Occipital lobe (tissue), 2 donors: ENCODE measurements around the gene TRAPPC1. TPM values are rescaled to one million over a fixed set of nuclear protein-coding genes. Genes with fewer than 3 reads are reported as not detected.

Experiments
- DNase-seq: peaks from one replicate; lab custom pipeline; 2025; lab: John Stamatoyannopoulos, UW
- total RNA-seq: library from RNA; depleted of rRNA; stranded (reverse); fragments of >200 nt; gene quantifications from one replicate; pipeline ENCODE4 v1.2.3, GENCODE V29; 2014

TRAPPC1 gene
- total RNA-seq, 1 donor from 2014 or later, result 22.3 TPM

DNA sequence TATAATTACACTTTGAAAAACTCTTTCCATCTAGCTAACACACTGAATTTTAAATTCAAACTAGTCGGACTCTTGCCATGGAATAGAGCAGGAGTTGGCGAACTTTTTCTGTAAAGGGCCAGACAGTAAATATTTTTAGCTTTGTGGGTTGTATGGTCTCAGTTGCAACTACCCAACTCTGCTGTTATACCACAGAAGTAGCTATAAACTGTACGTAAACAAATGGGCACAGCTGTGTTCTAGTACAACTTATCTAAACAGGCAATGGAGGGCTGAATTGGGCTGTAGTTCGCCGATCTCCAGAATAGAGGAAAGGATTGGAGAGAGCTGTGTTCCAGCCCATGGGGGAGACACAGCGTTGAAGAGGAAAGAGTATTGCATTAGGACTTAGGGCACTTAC is 9.0 kb upstream of the TRAPPC1 start:
- DNase-seq, result no peak

DNA sequence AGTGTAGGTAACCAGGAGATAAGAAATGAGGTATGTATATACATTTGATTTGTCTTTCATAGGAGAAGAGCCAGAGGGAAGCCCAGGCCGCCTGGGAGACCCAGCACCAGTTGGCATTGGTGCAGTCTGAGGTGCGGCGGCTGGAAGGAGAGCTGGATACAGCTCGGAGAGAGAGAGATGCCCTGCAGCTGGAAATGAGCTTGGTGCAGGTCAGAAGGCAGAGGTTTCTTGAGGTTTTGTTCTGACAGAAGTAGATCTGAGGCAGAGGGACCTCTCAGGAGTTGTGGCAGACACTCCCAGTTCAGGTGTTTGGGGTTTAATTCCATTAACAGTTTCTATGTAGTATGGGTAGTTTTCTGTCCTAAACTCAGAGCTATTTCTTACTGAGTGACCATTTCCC is 8.3 kb upstream of the TRAPPC1 start:
- no peak for DNase-seq

GRCh38 chr17:7935859-7936258 is 4.1 kb upstream of the TRAPPC1 start:
- DNase-seq, result no peak

DNA sequence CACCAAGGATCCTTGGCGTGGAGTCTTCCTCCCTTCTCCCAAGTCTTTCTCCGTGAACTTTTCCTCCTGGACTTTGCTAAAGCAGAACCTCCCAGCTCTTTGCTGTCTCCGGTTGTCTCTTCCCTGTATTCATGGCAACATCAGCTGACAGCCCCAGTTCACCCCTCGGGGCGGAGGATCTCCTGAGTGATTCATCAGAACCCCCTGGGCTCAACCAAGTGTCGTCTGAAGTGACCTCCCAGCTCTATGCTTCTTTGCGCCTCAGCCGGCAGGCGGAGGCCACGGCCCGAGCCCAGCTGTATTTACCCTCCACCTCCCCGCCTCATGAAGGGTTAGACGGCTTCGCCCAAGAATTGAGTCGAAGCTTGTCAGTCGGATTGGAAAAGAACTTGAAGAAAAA is 1.2 kb upstream of the TRAPPC1 start:
- no peak for DNase-seq

- DNase-seq, result no peak
These were observed 741 bp upstream of the TRAPPC1 start for GRCh38 chr17:7932483-7932891.

DNA sequence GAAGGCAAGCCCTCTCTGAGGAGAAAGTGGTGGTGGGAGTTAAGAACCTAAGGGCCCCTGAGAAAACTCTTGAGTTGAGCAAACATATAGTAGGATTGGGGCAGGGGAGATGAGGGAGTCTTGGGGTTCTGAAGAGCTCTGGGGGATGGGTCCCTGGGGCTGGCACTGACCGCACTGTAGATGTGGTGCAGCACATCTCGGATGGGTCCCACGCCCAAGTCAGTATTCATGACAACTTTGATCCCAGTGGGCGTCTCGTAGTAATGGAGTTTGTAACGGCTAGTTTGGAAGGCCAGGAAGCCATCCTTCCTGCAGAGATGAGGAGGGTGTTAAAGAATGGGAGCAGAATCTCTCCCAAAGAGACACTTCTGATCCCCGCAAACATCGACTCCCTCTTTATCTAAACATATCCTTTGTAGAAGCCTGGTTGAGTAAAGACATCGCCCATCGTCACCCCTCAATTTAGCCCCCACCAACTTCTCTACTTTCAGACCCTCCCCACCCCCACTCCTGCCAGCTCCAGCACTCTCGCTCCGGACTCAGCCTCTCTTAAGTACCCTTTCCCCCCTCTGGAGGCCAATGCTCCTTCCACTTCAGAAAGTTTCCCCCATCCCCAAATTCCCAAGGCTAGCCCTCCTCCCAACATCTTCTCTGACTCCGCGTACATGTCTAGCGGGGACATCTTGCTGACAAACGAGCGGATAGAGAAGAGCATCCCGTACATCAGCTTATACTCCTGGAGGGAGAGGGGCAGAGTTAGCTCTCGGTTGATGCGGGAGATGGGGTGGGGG is 710 bp downstream of the TRAPPC1 start:
- no peak for DNase-seq

DNA sequence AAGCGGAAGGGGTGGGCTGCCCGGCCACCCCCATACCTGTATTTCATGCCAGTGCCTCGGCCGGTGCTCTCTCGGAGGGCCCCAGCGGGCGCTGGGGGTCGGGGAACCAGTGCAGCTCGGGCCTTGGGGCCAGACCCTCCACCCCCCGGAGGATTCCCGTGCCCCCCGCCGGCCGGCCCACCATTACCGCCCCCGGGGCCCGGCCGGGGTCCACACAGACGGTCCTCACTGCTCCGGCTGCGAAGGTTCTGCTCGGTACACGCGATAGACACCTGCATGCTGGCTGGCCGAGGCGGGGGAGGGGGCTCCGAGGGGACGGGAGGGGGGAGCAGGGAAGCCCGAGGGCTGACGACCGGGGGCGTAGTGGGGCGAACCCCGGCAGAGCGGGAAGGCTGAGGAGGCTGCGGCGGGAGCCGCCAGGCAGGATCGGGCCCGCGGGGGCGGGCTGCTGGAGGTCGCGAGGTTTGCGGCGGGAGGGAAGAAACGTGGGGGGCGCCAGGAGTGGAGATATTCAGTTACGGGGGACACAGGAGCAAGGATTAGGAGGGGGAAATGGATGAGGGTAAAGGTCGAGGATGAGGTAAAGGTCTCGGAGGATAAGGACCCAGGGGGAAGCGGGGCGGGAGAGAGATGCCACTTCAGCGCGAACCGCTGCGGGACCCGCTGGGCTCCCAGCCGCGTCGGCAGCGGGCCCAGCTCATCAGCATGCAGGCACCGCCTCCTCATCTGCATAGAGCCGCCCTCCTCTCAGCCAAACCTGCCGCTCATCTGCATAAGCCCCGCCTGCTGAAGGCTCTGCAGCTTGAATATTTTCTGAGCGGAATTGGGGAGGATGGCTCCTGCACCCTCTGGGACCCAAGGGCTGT is 2.4 kb downstream of the TRAPPC1 start, which contains the start of gene KCNAB3:
KCNAB3 (minus strand) TSS at position 699 of the 866 bp plus-strand sequence; CDS start at position 278, 421 bp downstream.
- DNase-seq, result peak; percentile 57

DNA sequence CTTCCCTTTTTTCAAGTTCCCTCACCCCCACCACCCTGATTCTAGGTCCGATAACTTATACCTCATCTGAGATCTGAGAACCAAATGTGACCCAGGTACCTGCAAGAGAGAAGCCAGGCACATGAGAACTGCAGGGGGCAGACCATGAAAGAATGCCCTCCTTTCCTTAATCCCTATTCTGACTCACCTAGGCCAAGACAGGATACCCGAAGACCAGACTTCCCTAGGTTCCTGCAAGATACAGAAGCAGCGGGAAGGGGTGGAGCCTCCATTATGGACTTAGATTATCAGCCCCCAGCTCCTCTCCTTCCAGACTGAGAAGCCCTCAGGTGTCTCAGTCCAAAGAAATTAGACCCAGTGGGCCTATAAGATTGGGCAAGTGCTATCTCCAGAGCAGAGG is 4.2 kb downstream of the TRAPPC1 start:
- no peak for DNase-seq

- DNase-seq, result peak; percentile 72
These were observed 8.7 kb downstream of the TRAPPC1 start for GRCh38 chr17:7922845-7923628.

DNA sequence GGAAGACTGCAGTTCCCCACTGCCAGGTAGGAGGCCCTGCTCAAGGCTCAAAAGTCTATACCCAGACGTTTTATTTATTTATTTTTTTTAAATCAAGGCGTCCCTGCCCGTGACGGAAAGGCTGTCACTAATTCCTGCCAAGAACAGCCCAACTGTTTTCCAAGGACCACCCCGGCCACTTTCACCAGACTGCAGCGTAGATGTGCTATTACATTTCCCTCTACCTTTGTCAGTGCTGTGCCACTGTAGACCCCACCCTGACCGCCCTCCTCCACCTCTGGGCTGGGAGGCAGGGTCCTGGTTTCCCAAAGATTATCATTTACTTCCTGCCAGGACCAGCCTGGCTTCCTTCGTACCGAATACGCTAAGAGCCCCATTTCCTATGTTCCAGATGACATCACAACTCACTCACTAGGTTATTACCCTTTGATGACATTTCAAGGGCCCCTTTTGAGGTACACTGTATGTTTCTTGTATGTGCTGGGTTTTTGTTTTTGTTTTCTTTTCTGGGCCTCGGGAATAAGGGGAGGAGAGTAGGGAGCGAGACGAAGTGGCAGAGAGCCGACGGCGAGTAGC is 9.4 kb downstream of the TRAPPC1 start:
- no peak for DNase-seq

DNA sequence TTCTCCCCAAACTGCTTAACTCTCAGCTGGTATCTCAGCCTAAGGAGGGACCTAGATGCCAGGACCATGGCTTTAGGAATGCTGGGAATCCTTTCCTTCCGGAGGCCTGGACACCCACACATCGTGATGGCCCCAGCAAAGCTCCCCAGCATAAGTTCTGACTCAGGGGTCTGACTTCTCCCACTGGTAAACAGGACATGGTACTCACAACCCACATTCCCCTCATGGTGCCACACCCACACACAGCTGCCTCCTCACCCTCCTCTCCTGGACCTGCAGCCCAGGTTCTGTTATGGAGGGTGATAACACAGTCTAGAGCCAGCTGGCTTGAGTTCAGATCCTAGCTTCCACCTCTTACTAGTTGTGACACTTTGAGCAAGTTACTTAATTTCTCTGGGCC is 14.9 kb downstream of the TRAPPC1 start:
- no peak for DNase-seq

- DNase-seq, result no peak
These were observed 15.4 kb downstream of the TRAPPC1 start for GRCh38 chr17:7916385-7916682.

- peak; percentile 84 for DNase-seq
These were observed 15.9 kb downstream of the TRAPPC1 start, which contains the start of gene RNF227 for GRCh38 chr17:7915611-7916384. Gene RNF227, minus strand, starts transcription at chr17:7916289. Its CDS starts 94 bp downstream, at chr17:7916195.

DNA sequence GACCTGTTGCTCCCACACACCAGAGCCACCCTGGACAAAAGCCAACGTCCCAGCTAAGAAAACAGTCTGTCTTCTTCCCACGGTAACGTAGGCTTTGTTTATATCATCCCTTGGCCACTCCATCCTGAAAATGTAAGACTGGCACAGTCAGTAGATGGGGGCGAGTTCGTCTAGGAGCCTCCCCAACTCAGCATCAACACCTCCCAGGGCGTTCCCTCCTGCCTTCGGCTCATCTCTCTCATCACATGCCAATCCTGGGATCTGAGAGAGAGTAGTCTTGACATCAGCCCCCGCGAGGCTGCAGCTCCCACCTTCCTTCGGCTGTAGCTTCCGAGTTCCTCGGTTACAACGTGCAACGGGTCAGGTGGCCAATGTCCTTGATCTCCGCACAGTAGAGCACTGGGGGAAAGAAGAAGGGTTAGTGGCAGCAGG is 16.6 kb downstream of the TRAPPC1 start:
- no peak for DNase-seq

- no peak for DNase-seq
These were observed 18.7 kb downstream of the TRAPPC1 start for GRCh38 chr17:7912927-7913524.

GRCh38 chr17:7911116-7911515 is 20.6 kb downstream of the TRAPPC1 start:
- DNase-seq, result no peak

GRCh38 chr17:7910711-7911110 is 21.0 kb downstream of the TRAPPC1 start:
- no peak for DNase-seq

DNA sequence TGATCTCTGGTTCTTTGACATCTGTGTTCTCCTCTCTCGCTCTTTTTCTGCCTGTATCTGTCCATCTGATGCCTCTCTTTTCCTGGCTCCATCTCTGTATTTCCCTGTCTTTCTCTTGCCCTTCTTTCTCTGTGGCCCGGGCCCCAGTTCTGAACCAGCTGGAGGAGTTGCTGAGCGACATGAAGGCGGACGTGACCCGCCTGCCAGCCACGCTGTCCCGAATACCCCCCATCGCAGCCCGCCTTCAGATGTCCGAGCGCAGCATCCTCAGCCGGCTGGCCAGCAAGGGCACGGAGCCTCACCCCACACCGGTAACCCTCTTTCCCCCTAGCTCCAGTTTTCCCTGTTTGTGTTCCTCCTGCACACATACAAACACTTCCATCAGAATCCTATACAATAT is 21.5 kb downstream of the TRAPPC1 start:
- DNase-seq, result no peak

GRCh38 chr17:7909089-7909488 is 22.7 kb downstream of the TRAPPC1 start:
- DNase-seq, result no peak
